Stomach smooth muscle (tissue), 2 donors: ENCODE data around the gene HOMER3.
A peak's percentile ranks its signal among the peaks of the same experiment; 100 is the strongest.
"Not testable (repeated sequence)": the region's sequence is repeated elsewhere in the genome, so short reads cannot be mapped to it uniquely, and the experiment has no call there.

ENCODE experiments used
- H3K27ac ChIP-seq: one replicate; pipeline ENCODE4 v1.7.0; 2013; ENCODE audit warnings: mild to moderate bottlenecking, low read length, inconsistent platforms
- H3K27me3 ChIP-seq, 2 donors: one replicate each; pipeline ENCODE4 v1.7.0; 2013; ENCODE audit warnings: low read length in 2 of 2; ENCODE audit not compliant: insufficient read depth in 2 of 2, control insufficient read depth in 1 of 2
- H3K36me3 ChIP-seq, 2 donors: one replicate each; pipeline ENCODE4 v1.7.0; 2013; ENCODE audit warnings: low read length in 2 of 2; ENCODE audit not compliant: control insufficient read depth in 2 of 2, insufficient read depth in 2 of 2
- H3K4me1 ChIP-seq: one replicate; pipeline ENCODE4 v1.7.0; 2013; ENCODE audit warnings: low read length; ENCODE audit not compliant: control insufficient read depth, insufficient read depth
- H3K4me3 ChIP-seq, 2 donors: one replicate each; pipeline ENCODE4 v1.7.0; 2013; ENCODE audit warnings: low read length in 2 of 2
- H3K9ac ChIP-seq, 2 donors: one replicate each; pipeline ENCODE4 v1.7.0; 2013; ENCODE audit warnings: low read length in 2 of 2, mild to moderate bottlenecking in 1 of 2
- H3K9me3 ChIP-seq, 2 donors: one replicate each; pipeline ENCODE4 v1.7.0; 2013; ENCODE audit warnings: low read length in 2 of 2; ENCODE audit not compliant: control insufficient read depth in 2 of 2
- donor health status: healthy.
- donor health status: Pancreatic carcinoma.

Gene HOMER3

GRCh38 chr19:18922228-18922985 is 18.6 kb downstream of the HOMER3 start:
- Histone ChIP-seq H3K4me3 (no peak overlapping the region), H3K36me3 (peaks cover 25 to 40% of the 10 kb centered on the region in 2 donors), H3K4me1 (peaks cover 27% of the 10 kb centered on the region), H3K9ac (no peak overlapping the region), H3K9me3 (no peaks in the 10 kb centered on the region), H3K27ac (no peak overlapping the region), H3K27me3 (no peaks in the 10 kb centered on the region)

DNA sequence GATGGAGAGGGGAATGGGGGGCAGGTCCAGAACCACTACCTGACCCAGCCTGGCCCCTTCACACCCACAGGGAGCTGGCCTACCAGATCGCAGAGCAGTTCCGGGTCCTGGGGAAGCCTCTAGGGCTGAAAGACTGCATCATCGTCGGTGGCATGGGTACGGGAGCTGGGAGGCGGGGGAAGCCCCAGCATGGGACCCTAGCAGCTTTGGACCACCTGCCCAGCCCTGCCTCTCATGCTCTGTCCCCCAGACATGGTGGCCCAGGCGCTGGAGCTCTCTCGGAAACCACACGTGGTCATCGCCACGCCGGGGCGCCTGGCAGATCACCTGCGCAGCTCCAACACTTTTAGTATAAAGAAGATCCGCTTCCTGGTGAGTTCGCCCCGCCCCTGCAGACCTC is 19.4 kb downstream of the HOMER3 start:
- Histone ChIP-seq H3K27me3 (no peaks in the 10 kb centered on the region), H3K27ac (no peak overlapping the region), H3K9ac (no peak overlapping the region), H3K4me1 (peaks cover 28% of the 10 kb centered on the region), H3K9me3 (no peaks in the 10 kb centered on the region), H3K4me3 (no peak overlapping the region), H3K36me3 (peaks cover 25 to 37% of the 10 kb centered on the region in 2 donors)

DNA sequence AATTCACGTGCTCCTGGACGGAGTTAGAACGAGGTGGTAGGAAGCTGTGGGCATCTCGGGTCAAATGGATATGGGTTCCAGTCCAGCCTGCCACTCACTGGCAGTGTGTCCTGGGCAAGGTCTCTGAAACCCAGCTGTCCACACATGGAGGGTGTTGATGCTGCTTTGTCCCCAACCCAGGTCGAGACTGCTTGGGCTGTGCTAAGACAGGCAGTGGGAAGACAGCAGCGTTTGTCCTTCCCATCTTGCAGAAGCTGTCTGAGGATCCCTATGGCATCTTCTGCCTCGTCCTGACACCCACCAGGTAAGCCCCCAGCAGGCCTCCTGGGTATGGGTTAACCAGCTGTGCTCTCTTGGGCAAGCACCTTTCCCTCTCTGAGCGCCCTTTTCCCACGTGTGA is 20.6 kb downstream of the HOMER3 start:
- H3K36me3 ChIP-seq, result peaks cover 23 to 30% of the 10 kb centered on the region in 2 donors
- H3K9me3 ChIP-seq, result no peaks in the 10 kb centered on the region
- H3K4me1 ChIP-seq, result peaks cover 33% of the 10 kb centered on the region
- peak overlapping the region; percentile 90 to 95 for H3K9ac ChIP-seq
- no peak overlapping the region for H3K27ac ChIP-seq
- H3K4me3 ChIP-seq, result peak overlapping the region; percentile 93 to 100
- H3K27me3 ChIP-seq, result no peaks in the 10 kb centered on the region

GRCh38 chr19:18919900-18920214 is 21.2 kb downstream of the HOMER3 start:
- H3K9me3 ChIP-seq, result no peaks in the 10 kb centered on the region
- no peaks in the 10 kb centered on the region for H3K27me3 ChIP-seq
- H3K27ac ChIP-seq, result peak overlapping the region; percentile 71
- H3K4me1 ChIP-seq, result peaks cover 34% of the 10 kb centered on the region
- H3K4me3 ChIP-seq, result peak overlapping the region; percentile 93 to 100
- peak overlapping the region; percentile 90 to 95 for H3K9ac ChIP-seq
- peaks cover 25 to 27% of the 10 kb centered on the region in 2 donors for H3K36me3 ChIP-seq

DNA sequence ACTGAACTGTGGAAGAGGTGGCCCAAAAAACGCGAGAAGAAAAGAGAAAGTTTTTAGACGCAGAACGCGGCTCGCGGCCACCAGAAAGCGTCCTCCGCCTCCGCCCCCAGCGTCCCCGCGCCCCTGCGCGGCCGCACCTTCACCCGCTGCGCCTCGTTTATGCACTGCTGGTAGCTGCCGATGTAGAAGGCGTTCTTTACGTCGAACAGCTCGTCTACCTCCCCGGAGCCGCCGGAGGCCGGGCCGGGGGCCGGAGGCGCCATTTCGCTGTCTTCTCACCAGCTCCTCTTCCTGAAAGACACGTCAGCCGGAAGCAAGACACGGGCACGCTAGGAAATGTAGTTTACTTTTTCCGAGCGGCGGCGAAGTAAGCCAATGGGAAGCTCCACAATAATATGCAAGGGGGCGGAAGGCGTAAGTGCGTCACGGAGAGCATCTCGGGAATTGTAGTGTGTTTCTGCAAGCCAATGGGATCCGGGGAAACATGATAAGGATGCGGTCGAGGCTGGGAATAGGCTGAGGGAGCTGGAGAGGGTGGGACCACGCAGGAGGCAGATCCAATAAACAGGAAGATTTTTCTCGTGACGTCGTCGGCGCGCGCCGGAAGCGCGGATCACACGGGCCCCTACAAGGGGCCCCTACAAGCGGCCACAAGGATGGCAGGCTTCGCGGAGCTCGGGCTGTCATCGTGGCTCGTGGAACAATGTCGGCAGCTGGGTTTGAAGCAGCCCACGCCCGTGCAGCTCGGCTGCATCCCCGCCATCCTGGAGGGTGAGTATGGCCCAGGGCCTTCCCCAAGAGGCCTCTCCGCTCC is 21.7 kb downstream of the HOMER3 start, which contains the start of the genes COPE and DDX49:
COPE (minus strand) TSS at position 302 of the 814 bp plus-strand sequence; CDS start at position 263, 39 bp downstream.
DDX49 (plus strand) TSS at position 630 of the 814 bp plus-strand sequence; CDS start at position 657, 27 bp downstream.
- Histone ChIP-seq H3K4me1 (peaks cover 34% of the 10 kb centered on the region), H3K36me3 (peaks cover 19 to 23% of the 10 kb centered on the region in 2 donors)

GRCh38 chr19:18917593-18917992 is 23.4 kb downstream of the HOMER3 start:
- not testable (repeated sequence) for H3K27ac ChIP-seq, H3K9ac ChIP-seq, H3K4me3 ChIP-seq, H3K27me3 ChIP-seq, H3K9me3 ChIP-seq
- Histone ChIP-seq H3K4me1 (peaks cover 34% of the 10 kb centered on the region), H3K36me3 (peaks cover 16% of the 10 kb centered on the region in 2 donors)

More for the DNA sequence above, 21.7 kb downstream of the HOMER3 start, which contains the start of the genes COPE and DDX49:
- Histone ChIP-seq H3K27ac (peak within 1 kb of the TSS; percentile 91), H3K27me3 (no peaks in the 10 kb centered on the region), H3K9me3 (no peaks in the 10 kb centered on the region), H3K4me3 (peak within 1 kb of the TSS; percentile 93 to 100), H3K9ac (peak within 1 kb of the TSS; percentile 91 to 97)

GRCh38 chr19:18915639-18916038 is 25.4 kb downstream of the HOMER3 start:
- H3K9ac ChIP-seq, result no peak overlapping the region
- H3K27me3 ChIP-seq, result no peaks in the 10 kb centered on the region
- H3K9me3 ChIP-seq, result no peaks in the 10 kb centered on the region
- peaks cover 29% of the 10 kb centered on the region for H3K4me1 ChIP-seq
- no peak overlapping the region for H3K4me3 ChIP-seq
- H3K27ac ChIP-seq, result no peak overlapping the region
- peaks cover 9 to 12% of the 10 kb centered on the region in 2 donors for H3K36me3 ChIP-seq

GRCh38 chr19:18913466-18913865 is 27.6 kb downstream of the HOMER3 start:
- Histone ChIP-seq H3K4me3 (no peak overlapping the region), H3K27ac (no peak overlapping the region), H3K4me1 (peaks cover 15% of the 10 kb centered on the region), H3K9me3 (no peaks in the 10 kb centered on the region), H3K27me3 (no peaks in the 10 kb centered on the region), H3K9ac (no peak overlapping the region), H3K36me3 (peaks cover 12% of the 10 kb centered on the region in 2 donors)

GRCh38 chr19:18912933-18913332 is 28.1 kb downstream of the HOMER3 start:
- H3K4me3 ChIP-seq, result no peak overlapping the region
- H3K27me3 ChIP-seq, result no peaks in the 10 kb centered on the region
- no peak overlapping the region for H3K27ac ChIP-seq
- no peaks in the 10 kb centered on the region for H3K9me3 ChIP-seq
- H3K36me3 ChIP-seq, result peaks cover 12% of the 10 kb centered on the region in 2 donors
- peaks cover 12% of the 10 kb centered on the region for H3K4me1 ChIP-seq
- no peak overlapping the region for H3K9ac ChIP-seq

- H3K36me3 ChIP-seq, result peaks cover 21 to 23% of the 10 kb centered on the region in 2 donors
- no peak overlapping the region for H3K9ac ChIP-seq
- H3K27ac ChIP-seq, result no peak overlapping the region
These were observed 30.1 kb downstream of the HOMER3 start for GRCh38 chr19:18910801-18911436.

More at GRCh38 chr19:18910801-18911436, 30.1 kb downstream of the HOMER3 start:
- Histone ChIP-seq H3K27me3 (no peaks in the 10 kb centered on the region), H3K9me3 (no peaks in the 10 kb centered on the region), H3K4me3 (no peak overlapping the region), H3K4me1 (peaks cover 5% of the 10 kb centered on the region)
